ENCODE results near the gene ARPC5. TPM values are rescaled to one million over a fixed set of nuclear protein-coding genes. Genes with fewer than 3 reads are reported as not detected.

The ARPC5 gene
- 63.2 and 67.3 TPM in 2 replicates for total RNA-seq (2013; cell fraction: nucleolus; rRNA removed)
- 306 and 348 TPM in 2 replicates for total RNA-seq (2014; rRNA removed)
- total RNA-seq (2014; rRNA removed; fragmentation: Illumina TruSeq; extraction: Trizol), result 313 and 325 TPM in 2 replicates
- 281 and 291 TPM in 2 replicates for total RNA-seq (2021)
- polyA plus RNA-seq (2011; ENCODE audit: low read depth), result 98.1 TPM
- 469 and 611 TPM in 2 replicates for polyA plus RNA-seq (2011; rRNA removed)
- 138 and 175 TPM in 2 replicates for polyA plus RNA-seq (2011; cell fraction: cytosol; rRNA removed)
- polyA plus RNA-seq (2011; cell fraction: nucleus; rRNA removed), result 86.4 and 101 TPM in 2 replicates
- 217 and 241 TPM in 2 replicates for polyA plus RNA-seq (2012)
- polyA plus RNA-seq (2014; fragmentation: Illumina TruSeq; extraction: Trizol), result 296 and 313 TPM in 2 replicates
- polyA plus RNA-seq (2014; fragmentation: Nextera tagmentation; extraction: Ambion mirVana), result 100 to 1,000 TPM; 246 to 274 TPM
- polyA plus RNA-seq (2014; rRNA removed), result 238 and 284 TPM in 2 replicates
- polyA plus RNA-seq (2016; fragmentation: Nextera tagmentation; extraction: Ambion mirVana), result 100 to 1,000 TPM; 752 to 784 TPM
- polyA minus RNA-seq (2011; rRNA and poly(A)+ RNA removed), result 90.1 and 117 TPM in 2 replicates
- polyA minus RNA-seq (2011; cell fraction: cytosol; rRNA and poly(A)+ RNA removed), result 118 and 126 TPM in 2 replicates
- polyA minus RNA-seq (2011; cell fraction: nucleus; rRNA and poly(A)+ RNA removed), result 47.9 and 94.0 TPM in 2 replicates
- Bru-seq, nascent RNA, result percentile 96 among the genes with signal in this experiment
- percentile 98 among the genes with signal in this experiment for BruChase-seq, experiment 1, labeled RNA remaining after a 6-hour chase
- BruChase-seq, experiment 2, labeled RNA remaining after a 2-hour chase, result percentile 95 among the genes with signal in this experiment
- long read RNA-seq, experiment 1, full-length matches to known transcripts, result 515 of 533 reads
- long read RNA-seq, experiment 1, partial matches to known transcripts, result 2 of 533 reads
- long read RNA-seq, experiment 1, other reads (novel, unspliced or antisense), result 16 of 533 reads
- long read RNA-seq, experiment 2, full-length matches to known transcripts, result 4,143 of 4,237 reads
- long read RNA-seq, experiment 2, partial matches to known transcripts, result 69 of 4,237 reads
- long read RNA-seq, experiment 2, other reads (novel, unspliced or antisense), result 25 of 4,237 reads

DNA sequence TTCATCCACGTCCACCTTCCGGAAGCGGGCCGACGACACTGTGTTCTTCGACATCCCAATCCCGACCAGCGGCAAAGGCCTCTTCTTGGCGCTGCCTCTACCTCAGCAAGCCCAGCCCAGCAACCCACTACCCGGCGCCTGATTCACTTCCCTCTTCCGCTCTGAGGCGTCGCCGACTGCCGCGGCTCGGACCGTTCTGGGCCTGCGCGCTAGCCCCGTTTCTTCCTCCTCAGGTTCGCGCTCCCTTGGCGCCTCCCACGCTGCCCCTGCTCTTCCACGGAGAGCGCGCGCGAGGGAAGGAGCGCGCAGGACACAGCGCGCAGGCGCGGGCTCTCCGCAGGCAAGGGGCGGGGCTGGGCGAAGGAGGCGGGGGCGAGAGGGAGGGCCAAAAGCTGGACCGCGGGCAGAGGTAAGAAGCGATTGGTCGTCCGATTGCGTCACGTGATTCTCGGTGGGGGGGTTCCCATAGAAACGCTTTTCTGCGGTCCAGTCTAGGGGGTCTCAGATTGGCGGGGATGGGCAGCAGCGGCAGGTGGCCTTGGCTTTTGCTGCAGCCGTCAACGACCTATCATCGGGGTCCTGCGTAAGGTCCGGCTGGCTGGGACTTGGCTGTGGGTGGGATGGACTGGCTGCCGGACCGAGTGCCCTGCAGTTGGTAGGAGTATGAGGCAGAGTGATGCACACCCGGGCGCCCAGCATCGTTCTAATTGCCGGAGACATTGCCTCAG lies at the start of gene ARPC5:
Gene ARPC5 (minus strand): TSS at position 178 of the 728 bp plus-strand sequence. CDS start 124 bp downstream, at position 54.
- Histone ChIP-seq H2AFZ (ENCODE audit: control insufficient read depth, low read depth, low read length) (peak within 1 kb of the TSS; percentile 96), H3K27me3 (replicated peaks in 1 of 2; ENCODE audit: control insufficient read depth in 2 of 2, insufficient read depth in 2 of 2, low read length in 1 of 2) (no peaks in the 10 kb centered on the region), H3K36me3 (ENCODE audit: control insufficient read depth in 2 of 2, insufficient read depth in 2 of 2, low read length in 1 of 2) (peaks cover 0 to 3% of the 10 kb centered on the region in 2 experiments; a peak in 1 of 4 replicates), H3K4me3 (peak within 1 kb of the TSS; percentile 93), H3K4me1 (ENCODE audit: control insufficient read depth, insufficient read depth, low read length) (0 out of 2 replicates have a peak, but pooled peaks cover 3% of the 10 kb centered on the region), H3K9me3 (replicated peaks; ENCODE audit: control insufficient read depth, insufficient read depth, low read length) (no peaks in the 10 kb centered on the region), H3K79me2 (ENCODE audit: control insufficient read depth, insufficient read depth, low read length) (peaks cover 57% of the 10 kb centered on the region), H3K27ac (ENCODE audit: control insufficient read depth, insufficient read depth) (peak within 1 kb of the TSS; percentile 96), H3K9ac (ENCODE audit: control insufficient read depth, insufficient read depth, low read length) (peak within 1 kb of the TSS; percentile 98), H4K20me1 (ENCODE audit: control insufficient read depth, insufficient read depth) (no peaks in the 10 kb centered on the region), H3K4me2 (ENCODE audit: control insufficient read depth, insufficient read depth) (peak within 1 kb of the TSS; percentile 98)
- BruUV-seq (replicated peaks), result no TSS peak
- in situ Hi-C loops (cut with MboI), result no loop called here
- intact Hi-C loops (cut with micrococcal nuclease; ENCODE audit: unreplicated experiment), result loop anchor here (1.0 to 5.0 kb wide), 2 partner anchors 31 to 277 kb away; no protein-coding TSS in a partner anchor
- SMC1A ChIA-PET (ENCODE audit: uncharacterized antibody, unreplicated experiment), result interaction anchor here (1.1 to 6.6 kb wide), 4 partner anchors 18 to 279 kb away, joined by 3 to 70 read pairs (median 30); partner anchors contain the start of gene APOBEC4
- RAD21 ChIA-PET (ENCODE audit: unreplicated experiment), result interaction anchor here (0.8 to 3.0 kb wide), 2 partner anchors 263 to 280 kb away, joined by 3 to 23 read pairs; no protein-coding TSS in a partner anchor
- peak; percentile 90 for FAIRE-seq
- POLR2A ChIA-PET, result interaction anchor here (0.6 to 3.9 kb wide), 10 partner anchors 9 to 275 kb away, joined by 3 to 27 read pairs (median 4); partner anchors contain the start of gene APOBEC4
- WGBS (ENCODE audit: insufficient coverage, insufficient replicate concordance, low lambda C conversion rate, missing lambda C conversion rate), result 2% methylated on average over 63 of the region's 65 CpGs
- CTCF ChIA-PET, result interaction anchor here (5.6 to 5.8 kb wide), 2 partner anchors 18 to 280 kb away, joined by 59 to 81 read pairs; partner anchors contain the start of gene APOBEC4
- peak; percentile 86 for ATAC-seq
- DNase-seq (ENCODE audit: low read depth, low spot score), result peak; percentile 95
- TF ChIP-seq, protein P1, sequence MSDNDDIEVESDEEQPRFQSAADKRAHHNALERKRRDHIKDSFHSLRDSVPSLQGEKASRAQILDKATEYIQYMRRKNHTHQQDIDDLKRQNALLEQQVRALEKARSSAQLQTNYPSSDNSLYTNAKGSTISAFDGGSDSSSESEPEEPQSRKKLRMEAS (IDR thresholded peaks at IDR 0.05; ENCODE audit: low read depth, low read length), result no peak; the same call in 1 of the 2 replicates
- no peak for TF ChIP-seq CHD4 (IDR thresholded peaks at IDR 0.05)
- no peak for TF ChIP-seq ZNF24 (IDR thresholded peaks at IDR 0.05)
- TF ChIP-seq DPF2 (IDR thresholded peaks at IDR 0.05), result peak; percentile 68
- no peak for TF ChIP-seq SIX5 (IDR thresholded peaks at IDR 0.05; ENCODE audit: low read depth, low read length, severe bottlenecking)
- TF ChIP-seq PAX5 (IDR thresholded peaks at IDR 0.05; ENCODE audit: borderline replicate concordance, low read depth, low read length), result no peak; the same call in 1 of the 2 replicates
- no peak for TF ChIP-seq YBX1 (IDR thresholded peaks at IDR 0.05)
- TF ChIP-seq JUNB (IDR thresholded peaks at IDR 0.05), result no peak
- TF ChIP-seq EGR1 (IDR thresholded peaks at IDR 0.05; ENCODE audit: borderline replicate concordance in 1 of 2, low read depth in 2 of 2, low read length in 2 of 2), result peak; percentile 18 to 89
- no peak for TF ChIP-seq TCF7 (IDR thresholded peaks at IDR 0.05; ENCODE audit: borderline replicate concordance)
- peak; percentile 92 for TF ChIP-seq HDGF (IDR thresholded peaks at IDR 0.05)
- TF ChIP-seq, protein P2, sequence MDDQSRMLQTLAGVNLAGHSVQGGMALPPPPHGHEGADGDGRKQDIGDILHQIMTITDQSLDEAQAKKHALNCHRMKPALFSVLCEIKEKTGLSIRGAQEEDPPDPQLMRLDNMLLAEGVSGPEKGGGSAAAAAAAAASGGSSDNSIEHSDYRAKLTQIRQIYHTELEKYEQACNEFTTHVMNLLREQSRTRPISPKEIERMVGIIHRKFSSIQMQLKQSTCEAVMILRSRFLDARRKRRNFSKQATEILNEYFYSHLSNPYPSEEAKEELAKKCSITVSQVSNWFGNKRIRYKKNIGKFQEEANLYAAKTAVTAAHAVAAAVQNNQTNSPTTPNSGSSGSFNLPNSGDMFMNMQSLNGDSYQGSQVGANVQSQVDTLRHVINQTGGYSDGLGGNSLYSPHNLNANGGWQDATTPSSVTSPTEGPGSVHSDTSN (IDR thresholded peaks at IDR 0.05; ENCODE audit: insufficient replicate concordance, low read depth, low read length), result no peak
- peak; percentile 72 for TF ChIP-seq POLR2AphosphoS2 (IDR thresholded peaks at IDR 0.05; ENCODE audit: low read depth, low read length)
- no peak for TF ChIP-seq STAT1 (conservative IDR thresholded peaks at IDR 0.05)
- TF ChIP-seq TARDBP (IDR thresholded peaks at IDR 0.05; ENCODE audit: borderline replicate concordance), result no peak
- peak; percentile 34; the same call in 1 of the 2 replicates for TF ChIP-seq YY1 (IDR thresholded peaks at IDR 0.05; ENCODE audit: low read depth, low read length)

Measured in GM12878 (cell line).